GM12878 (cell line): Measurements from ENCODE around the gene GRIP2. TPM values are rescaled to one million over a fixed set of nuclear protein-coding genes. Genes with fewer than 3 reads are reported as not detected.

Source experiments
- ATAC-seq: fragments of 200-7000 bp; cut with Tn5 transposase; 3 replicates; pipeline ENCODE4 v1.9.1; 2020; ENCODE audit warnings: mild to moderate bottlenecking, moderate library complexity
- BruUV-seq: library from RNA; stranded (reverse); fragments of 400-500 nt; replicated peaks from 2 replicates; lab custom pipeline; 2021; lab: Mats Ljungman, UMichigan
- CTCF ChIA-PET: fragments of 300-600 bp; sonication (Branson Sonifier 250); formaldehyde crosslinking; extraction: SDS; loops from one replicate; lab custom pipeline; 2021; ENCODE audit warnings: inconsistent platforms; lab: Yijun Ruan, JAX
- POLR2A ChIA-PET: fragments of 350-600 bp; formaldehyde crosslinking; extraction: SDS; loops from one replicate; lab custom pipeline; 2021; ENCODE audit warnings: inconsistent platforms; lab: Charles Lee
- RAD21 ChIA-PET: fragments of 300-600 bp; sonication (Branson Sonifier 250); formaldehyde crosslinking; loops from one replicate; lab custom pipeline; 2023; ENCODE audit warnings: antibody characterized with exemption; ENCODE audit not compliant: unreplicated experiment; lab: Charles Lee
- SMC1A ChIA-PET: fragments of 300-600 bp; sonication (Branson Sonifier 250); formaldehyde crosslinking; loops from one replicate; lab custom pipeline; 2023; ENCODE audit not compliant: unreplicated experiment, uncharacterized antibody; lab: Charles Lee
- DNase-seq: peaks from one replicate; pipeline ENCODE4 v3.0.0-alpha.2; 2011; ENCODE audit warnings: low read depth, low spot score
- FAIRE-seq: peaks from 3 replicates; lab custom pipeline; 2011; peaks lifted over from hg19 to GRCh38; lab: Jason Lieb, UNC
- H2AFZ ChIP-seq: 2 replicates; pipeline ENCODE4 v1.6.0; 2011; ENCODE audit warnings: low read depth, low read length, control low read depth; ENCODE audit not compliant: control insufficient read depth
- H3K27ac ChIP-seq: 2 replicates; pipeline ENCODE4 v1.5.1; 2011; ENCODE audit warnings: control low read depth; ENCODE audit not compliant: control insufficient read depth, insufficient read depth
- H3K27me3 ChIP-seq, 2 experiments: replicated peaks in 1 of 2; 2 replicates each; pipeline versions ENCODE4 v1.6.0 to v1.6.1; 2011; ENCODE audit warnings: low read length in 1 of 2; ENCODE audit not compliant: control insufficient read depth in 2 of 2, insufficient read depth in 2 of 2
- H3K36me3 ChIP-seq, 2 experiments: 2 replicates each; pipeline ENCODE4 v1.5.1; 2011; ENCODE audit warnings: low read length in 1 of 2; ENCODE audit not compliant: control insufficient read depth in 2 of 2, insufficient read depth in 2 of 2
- H3K4me1 ChIP-seq: 2 replicates; pipeline ENCODE4 v1.6.1; 2011; ENCODE audit warnings: mild to moderate bottlenecking, low read length, moderate library complexity, mixed read lengths; ENCODE audit not compliant: control insufficient read depth, insufficient read depth
- H3K4me2 ChIP-seq: 2 replicates; pipeline ENCODE4 v1.6.0; 2011; ENCODE audit warnings: control low read depth; ENCODE audit not compliant: control insufficient read depth, insufficient read depth
- H3K4me3 ChIP-seq: fragments of 200-600 bp; sonication (generic); 2 replicates; pipeline ENCODE4 v1.5.1; 2016
- H3K79me2 ChIP-seq: 2 replicates; pipeline ENCODE4 v1.6.0; 2011; ENCODE audit warnings: low read length; ENCODE audit not compliant: control insufficient read depth, insufficient read depth
- H3K9ac ChIP-seq: 2 replicates; pipeline ENCODE4 v1.8.0; 2011; ENCODE audit warnings: low read length, control low read depth, mixed read lengths; ENCODE audit not compliant: control insufficient read depth, insufficient read depth
- H3K9me3 ChIP-seq: replicated peaks from 3 replicates; pipeline ENCODE4 v1.5.1; 2011; ENCODE audit warnings: mild to moderate bottlenecking, low read length; ENCODE audit not compliant: control insufficient read depth, insufficient read depth
- H4K20me1 ChIP-seq: 2 replicates; pipeline ENCODE4 v1.6.0; 2011; ENCODE audit not compliant: control insufficient read depth, insufficient read depth
- BRCA1 ChIP-seq: IDR thresholded peaks from 2 replicates; pipeline ENCODE4 v1.6.1; 2011; ENCODE audit warnings: low read depth, low read length, improper control_type of control experiment
- CBX3 ChIP-seq: fragments of 200-600 bp; sonication (generic); IDR thresholded peaks from 2 replicates; pipeline ENCODE4 v1.6.1; 2016; ENCODE audit warnings: low read depth, borderline replicate concordance
- EGR1 ChIP-seq, 2 experiments: IDR thresholded peaks; 1 replicate in 1 of 2; 2 replicates in 1 of 2; pipeline ENCODE4 v1.6.1; 2011 to 2012; ENCODE audit warnings: low read depth in 2 of 2, low read length in 2 of 2, borderline replicate concordance in 1 of 2, mild to moderate bottlenecking in 1 of 2, moderate library complexity in 1 of 2
- EP300 ChIP-seq, 2 experiments: fragments of 150-350 bp in 1 of 2; IDR thresholded peaks; 2 replicates each; pipeline ENCODE4 v1.6.1; 2011 to 2012; ENCODE audit warnings: low read depth in 2 of 2, low read length in 2 of 2, borderline replicate concordance in 1 of 2, improper control_type of control experiment in 1 of 2, inconsistent platforms in 1 of 2; ENCODE audit not compliant: control insufficient read depth in 1 of 2
- HDAC6 ChIP-seq: fragments of 200-600 bp; sonication (generic); IDR thresholded peaks from one replicate; pipeline ENCODE4 v1.8.0; 2017; ENCODE audit warnings: antibody characterized with exemption; ENCODE audit not compliant: unreplicated experiment
- NR2C2 ChIP-seq: IDR thresholded peaks from 2 replicates; pipeline ENCODE4 v1.6.1; 2011; ENCODE audit warnings: borderline replicate concordance, low read depth; ENCODE audit not compliant: control insufficient read depth, insufficient read length
- NRF1 ChIP-seq: conservative IDR thresholded peaks from 2 replicates; pipeline ENCODE4 v1.6.1; 2011; ENCODE audit warnings: mild to moderate bottlenecking, low read depth, low read length, improper control_type of control experiment
- PKNOX1 ChIP-seq: fragments of 450-650 bp; IDR thresholded peaks from 2 replicates; pipeline ENCODE4 v1.6.1; 2016; ENCODE audit warnings: mild to moderate bottlenecking
- RAD21 ChIP-seq: IDR thresholded peaks from 2 replicates; pipeline ENCODE4 v1.6.1; 2011; ENCODE audit warnings: mild to moderate bottlenecking, low read depth, low read length, moderate library complexity; ENCODE audit not compliant: insufficient read depth
- SPI1 ChIP-seq: IDR thresholded peaks from 2 replicates; pipeline ENCODE4 v1.6.1; 2011; ENCODE audit warnings: low read depth, mild to moderate bottlenecking, low read length, moderate library complexity, borderline replicate concordance; ENCODE audit not compliant: insufficient read depth
- TCF7 ChIP-seq: IDR thresholded peaks from 2 replicates; pipeline ENCODE4 v1.6.1; 2014; ENCODE audit warnings: antibody characterized with exemption, borderline replicate concordance
- ZNF384 ChIP-seq: IDR thresholded peaks from 2 replicates; pipeline ENCODE4 v1.6.1; 2012; ENCODE audit warnings: low read depth, mild to moderate bottlenecking, low read length, improper control_type of control experiment, borderline replicate concordance
- WGBS: methylation state at CpG from one replicate; pipeline ENCODE4 v1.1.6; 2016; ENCODE audit warnings: low lambda C conversion rate; ENCODE audit not compliant: insufficient replicate concordance, insufficient coverage; ENCODE audit errors: missing lambda C conversion rate; 5-methylcytosine and 5-hydroxymethylcytosine counted together
- in situ Hi-C: fragments of 300-500 bp; cut with MboI; formaldehyde crosslinking; loops from 9 replicates; pipeline ENCODE4 v1.14.3; 2018; ENCODE audit warnings: mixed read lengths
- intact Hi-C: fragments of 100-400 bp; cut with micrococcal nuclease; formaldehyde crosslinking; loops from one replicate; pipeline ENCODE4 v1.14.2; 2022; ENCODE audit not compliant: unreplicated experiment
- polyA plus RNA-seq, 11 experiments: library from polyadenylated mRNA; depleted of rRNA in 4 of 11; unstranded in 6 of 11; stranded (reverse) in 5 of 11; fragments of >200 nt; fragmentation: Nextera tagmentation in 4 of 11; fragmentation: Illumina TruSeq in 1 of 11; extraction: Ambion mirVana in 4 of 11; extraction: Trizol in 1 of 11; gene quantifications; 1 replicate in 1 of 11; 2 replicates in 10 of 11; pipeline versions ENCODE4 v1.2.1 to v1.2.3, GENCODE V29; 2011 to 2016; ENCODE audit warnings: inconsistent platforms in 2 of 11, missing spikeins in 2 of 11, low read depth in 1 of 11
- total RNA-seq, 4 experiments: library from RNA; depleted of rRNA in 3 of 4; stranded (reverse); fragments of >200 nt in 3 of 4; fragmentation: Illumina TruSeq in 1 of 4; extraction: Trizol in 1 of 4; gene quantifications; 2 replicates each; pipeline versions ENCODE4 v1.2.1 to v1.2.3, GENCODE V29; 2013 to 2021

GRIP2 gene
- total and polyA plus RNA-seq, 10 of the 15 experiments (the other 5 are each of a cell fraction or from before 2014, with no cell fraction given) = not detected

GRCh38 chr3:14455571-14456317, 84.4 kb downstream of the GRIP2 start:
- ChIA-PET SMC1A (interaction anchor here (1.8 kb wide), 1 partner anchor 44 kb away, joined by 4 read pairs; no protein-coding TSS in a partner anchor), POLR2A (no interaction called here)

More at GRCh38 chr3:14455571-14456317, 84.4 kb downstream of the GRIP2 start:
- Histone ChIP-seq H4K20me1 (no peaks in the 10 kb centered on the region), H3K27me3 (no peaks in the 10 kb centered on the region), H3K4me2 (no peak overlapping the region), H2AFZ (no peak overlapping the region), H3K9ac (no peak overlapping the region), H3K27ac (no peak overlapping the region), H3K4me1 (no peaks in the 10 kb centered on the region), H3K9me3 (no peaks in the 10 kb centered on the region), H3K4me3 (no peak overlapping the region), H3K79me2 (no peaks in the 10 kb centered on the region), H3K36me3 (peaks cover 8 to 17% of the 10 kb centered on the region in 2 experiments; a peak in 3 of 4 replicates)
- BruUV-seq = no TSS peak
- ATAC-seq = no peak
- intact Hi-C loops = no loop called here
- no peak for TF ChIP-seq CBX3
- TF ChIP-seq NRF1 = no peak
- TF ChIP-seq EP300 (IDR thresholded peaks at IDR 0.05; ENCODE audit: borderline replicate concordance in 1 of 2, control insufficient read depth in 1 of 2, low read depth in 2 of 2, low read length in 2 of 2) = no peak
- no peak for TF ChIP-seq EGR1 (IDR thresholded peaks at IDR 0.05; ENCODE audit: borderline replicate concordance in 1 of 2, low read depth in 2 of 2, low read length in 2 of 2)
- TF ChIP-seq ZNF384 = no peak
- no peak for TF ChIP-seq RAD21
- TF ChIP-seq BRCA1 = no peak
- no peak for TF ChIP-seq HDAC6
- no peak for TF ChIP-seq TCF7
- TF ChIP-seq PKNOX1 = no peak
- TF ChIP-seq SPI1 = no peak
- no peak for TF ChIP-seq NR2C2
- no peak for FAIRE-seq
- ChIA-PET RAD21 (interaction anchor here (1.1 to 1.3 kb wide), 3 partner anchors 12 to 51 kb away, joined by 3 to 4 read pairs (median 4); no protein-coding TSS in a partner anchor), CTCF (interaction anchor here (1.0 to 1.6 kb wide), 4 partner anchors 9 to 252 kb away, joined by 3 to 7 read pairs (median 5); no protein-coding TSS in a partner anchor)
- in situ Hi-C loops = no loop called here
- DNase-seq = no peak
- 95% methylated on average over 6 of the region's 6 CpGs for WGBS
